Endodermal cell (in vitro differentiated cells): ENCODE results near the gene CHMP4B. TPM values are rescaled to one million over a fixed set of nuclear protein-coding genes. Genes with fewer than 3 reads are reported as not detected.

Experiments
- DNase-seq: peaks from one replicate; pipeline ENCODE4 v3.0.0-alpha.2; 2017
- H3K27ac ChIP-seq: 2 replicates; pipeline ENCODE4 v1.5.1; 2013; ENCODE audit warnings: mild to moderate bottlenecking, low read depth, low read length, moderate library complexity
- H3K27me3 ChIP-seq: 2 replicates; pipeline ENCODE4 v1.6.1; 2013; ENCODE audit warnings: mild to moderate bottlenecking, low read length, moderate library complexity; ENCODE audit not compliant: insufficient read depth, control insufficient read depth, poor library complexity, severe bottlenecking
- H3K36me3 ChIP-seq: 2 replicates; pipeline ENCODE4 v1.7.0; 2013; ENCODE audit warnings: mild to moderate bottlenecking, low read length, moderate library complexity; ENCODE audit not compliant: control insufficient read depth, insufficient read depth
- H3K4me1 ChIP-seq: one replicate; pipeline ENCODE4 v1.7.0; 2013; ENCODE audit warnings: low read length; ENCODE audit not compliant: control insufficient read depth, insufficient read depth
- H3K4me3 ChIP-seq: 2 replicates; pipeline ENCODE4 v1.5.1; 2013; ENCODE audit warnings: mild to moderate bottlenecking, low read length, moderate library complexity
- H3K9ac ChIP-seq: 2 replicates; pipeline ENCODE4 v1.6.1; 2013; ENCODE audit warnings: mild to moderate bottlenecking, low read length, moderate library complexity; ENCODE audit not compliant: poor library complexity, severe bottlenecking; ENCODE audit errors: extremely low read depth
- H3K9me3 ChIP-seq: 2 replicates; pipeline ENCODE4 v1.6.1; 2013; ENCODE audit warnings: mild to moderate bottlenecking, low read length, moderate library complexity; ENCODE audit not compliant: control insufficient read depth
- H3K27ac Mint-ChIP-seq: 2 replicates; pipeline ENCODE4 v1.8.0; 2020; ENCODE audit warnings: mixed read lengths
- H3K27me3 Mint-ChIP-seq: 2 replicates; pipeline ENCODE4 v1.8.0; 2021; ENCODE audit warnings: mild to moderate bottlenecking, mixed read lengths; ENCODE audit not compliant: insufficient read depth
- H3K36me3 Mint-ChIP-seq: 2 replicates; pipeline ENCODE4 v1.8.0; 2020; ENCODE audit warnings: low read depth, mixed read lengths
- H3K4me1 Mint-ChIP-seq: 2 replicates; pipeline ENCODE4 v1.8.0; 2020; ENCODE audit warnings: mixed read lengths
- H3K4me3 Mint-ChIP-seq: 2 replicates; pipeline ENCODE4 v1.8.0; 2020; ENCODE audit warnings: mild to moderate bottlenecking, moderate library complexity, mixed read lengths
- H3K9me3 Mint-ChIP-seq: 2 replicates; pipeline ENCODE4 v1.8.0; 2020; ENCODE audit warnings: mild to moderate bottlenecking, mixed read lengths
- WGBS, 2 experiments: methylation state at CpG; one replicate each; pipeline versions ENCODE4 v1.1.5 to v1.1.7; 2013; ENCODE audit warnings: missing lambda C conversion rate in 2 of 2, mixed read lengths in 1 of 2; ENCODE audit not compliant: insufficient coverage in 1 of 2, insufficient read length in 1 of 2; 5-methylcytosine and 5-hydroxymethylcytosine counted together
- total RNA-seq, 2 donors: library from RNA; stranded (reverse); fragmentation: NEBNext Ultra II Directional in 1 of 2; extraction: Animal tissue kit (Norgen Biotek cat#: 25700) in 1 of 2; gene quantifications; 2 replicates in 1 of 2; 3 replicates in 1 of 2; pipeline ENCODE4 v1.2.1, GENCODE V29; 2021
- TF ChIP-seq, protein P1 (sequence below): fragments of 200-600 bp; sonication (generic); conservative IDR thresholded peaks from 2 replicates; pipeline ENCODE4 v1.5.0; 2021; ENCODE audit warnings: antibody characterized with exemption, mild to moderate bottlenecking

The CHMP4B gene
- total RNA-seq, 2 donors from 2014 or later = 81.5 to 116 TPM

DNA sequence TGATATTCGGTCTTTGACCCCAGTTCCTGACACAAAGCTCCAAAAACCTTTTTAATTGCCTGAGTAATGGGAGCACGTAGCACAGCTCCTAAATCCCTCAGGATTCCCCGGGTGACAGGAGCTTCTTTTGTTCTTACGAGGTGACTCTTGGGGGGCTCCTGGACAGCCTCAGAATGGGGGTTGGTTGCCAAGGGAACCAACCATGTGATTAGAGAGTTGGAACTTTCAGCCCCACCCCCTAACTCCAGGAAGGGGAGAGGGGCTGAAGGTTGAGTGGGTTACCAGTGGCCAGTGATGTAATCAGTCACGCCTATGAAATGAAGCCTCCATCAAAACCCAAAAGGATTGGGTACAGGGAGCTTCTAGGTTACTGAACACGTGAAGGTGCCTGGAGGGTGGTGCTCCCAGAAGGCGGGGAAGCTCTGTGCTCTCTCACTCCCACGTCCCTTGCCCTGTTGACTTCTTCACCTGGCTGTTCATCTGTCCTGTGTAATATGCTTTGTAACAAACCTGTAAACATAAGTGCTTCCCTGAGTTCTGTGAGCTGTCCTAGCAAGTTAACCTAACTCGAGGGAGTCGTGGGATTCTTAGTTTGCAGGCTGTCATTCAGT, 89.5 kb downstream of the CHMP4B start:
- WGBS, 2 experiments = 66 to 76% methylated on average over 8 to 10 of the region's 10 CpGs

GRCh38 chr20:33901132-33901523, 90.0 kb downstream of the CHMP4B start:
- Histone ChIP-seq H3K36me3 (no peaks in the 10 kb centered on the region), H3K27ac (no peak overlapping the region), H3K27me3 (peaks cover 2% of the 10 kb centered on the region), H3K4me3 (no peak overlapping the region), H3K9ac (no peak overlapping the region), H3K9me3 (no peaks in the 10 kb centered on the region), H3K4me1 (no peaks in the 10 kb centered on the region)
- Mint-ChIP-seq H3K9me3 (peaks cover 2% of the 10 kb centered on the region), H3K27ac (no peak overlapping the region), H3K27me3 (peaks cover 10% of the 10 kb centered on the region), H3K36me3 (no peaks in the 10 kb centered on the region), H3K4me3 (no peak overlapping the region), H3K4me1 (no peaks in the 10 kb centered on the region)
- 86 to 89% methylated on average over 3 to 4 of the region's 4 CpGs for WGBS, 2 experiments
- DNase-seq = no peak
- TF ChIP-seq, protein P1, sequence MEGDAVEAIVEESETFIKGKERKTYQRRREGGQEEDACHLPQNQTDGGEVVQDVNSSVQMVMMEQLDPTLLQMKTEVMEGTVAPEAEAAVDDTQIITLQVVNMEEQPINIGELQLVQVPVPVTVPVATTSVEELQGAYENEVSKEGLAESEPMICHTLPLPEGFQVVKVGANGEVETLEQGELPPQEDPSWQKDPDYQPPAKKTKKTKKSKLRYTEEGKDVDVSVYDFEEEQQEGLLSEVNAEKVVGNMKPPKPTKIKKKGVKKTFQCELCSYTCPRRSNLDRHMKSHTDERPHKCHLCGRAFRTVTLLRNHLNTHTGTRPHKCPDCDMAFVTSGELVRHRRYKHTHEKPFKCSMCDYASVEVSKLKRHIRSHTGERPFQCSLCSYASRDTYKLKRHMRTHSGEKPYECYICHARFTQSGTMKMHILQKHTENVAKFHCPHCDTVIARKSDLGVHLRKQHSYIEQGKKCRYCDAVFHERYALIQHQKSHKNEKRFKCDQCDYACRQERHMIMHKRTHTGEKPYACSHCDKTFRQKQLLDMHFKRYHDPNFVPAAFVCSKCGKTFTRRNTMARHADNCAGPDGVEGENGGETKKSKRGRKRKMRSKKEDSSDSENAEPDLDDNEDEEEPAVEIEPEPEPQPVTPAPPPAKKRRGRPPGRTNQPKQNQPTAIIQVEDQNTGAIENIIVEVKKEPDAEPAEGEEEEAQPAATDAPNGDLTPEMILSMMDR = no peak

More for the DNA sequence above, 89.5 kb downstream of the CHMP4B start:
- no peaks in the 10 kb centered on the region for H3K4me1 Mint-ChIP-seq
- TF ChIP-seq, protein P1 = no peak
- Histone ChIP-seq H3K27me3 (peaks cover 4% of the 10 kb centered on the region), H3K27ac (no peak overlapping the region), H3K36me3 (no peaks in the 10 kb centered on the region), H3K4me3 (no peak overlapping the region), H3K9ac (no peak overlapping the region), H3K4me1 (no peaks in the 10 kb centered on the region), H3K9me3 (no peaks in the 10 kb centered on the region)
- peaks cover 2% of the 10 kb centered on the region for H3K9me3 Mint-ChIP-seq
- peaks cover 15% of the 10 kb centered on the region for H3K27me3 Mint-ChIP-seq
- no peaks in the 10 kb centered on the region for H3K36me3 Mint-ChIP-seq
- DNase-seq = no peak
- H3K27ac Mint-ChIP-seq = no peak overlapping the region
- no peak overlapping the region for H3K4me3 Mint-ChIP-seq

DNA sequence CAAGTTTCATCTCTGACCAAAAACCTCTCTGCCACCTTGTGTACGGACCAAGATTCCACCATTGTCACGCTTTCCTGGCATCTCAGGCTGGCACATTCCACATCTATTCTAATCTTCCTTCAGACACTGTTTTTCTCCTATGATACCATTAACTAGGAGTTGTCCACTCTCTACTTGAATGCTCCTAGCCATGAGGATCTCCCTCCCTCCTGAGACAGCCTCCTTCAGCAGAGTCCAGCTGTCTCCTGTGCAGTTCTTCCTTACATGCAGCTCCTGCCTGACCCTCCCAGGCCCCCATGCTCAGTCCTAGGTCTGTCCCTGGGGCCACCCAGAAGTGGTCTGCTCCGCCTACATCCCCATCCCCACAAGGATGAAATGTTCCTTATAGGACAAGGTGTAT, 90.9 kb downstream of the CHMP4B start:
- 92% methylated on average over 2 to 3 of the region's 3 CpGs for WGBS, 2 experiments
- Mint-ChIP-seq H3K36me3 (no peaks in the 10 kb centered on the region), H3K27ac (no peak overlapping the region), H3K4me3 (no peak overlapping the region), H3K4me1 (no peaks in the 10 kb centered on the region), H3K9me3 (peaks cover 2% of the 10 kb centered on the region), H3K27me3 (peaks cover 4% of the 10 kb centered on the region)
- TF ChIP-seq, protein P1 = no peak
- Histone ChIP-seq H3K9ac (no peak overlapping the region), H3K27ac (no peak overlapping the region), H3K4me1 (no peaks in the 10 kb centered on the region), H3K4me3 (no peak overlapping the region), H3K9me3 (no peaks in the 10 kb centered on the region), H3K36me3 (no peaks in the 10 kb centered on the region), H3K27me3 (no peaks in the 10 kb centered on the region)
- DNase-seq = no peak

Other genes with a start within 250 kb of the CHMP4B start
- gene C20orf144, start 149.0 kb upstream of the CHMP4B start, total RNA-seq = under 1 TPM in 1 of 2 donors, not detected in 1; 0.44 TPM
- gene ACTL10, start 144.4 kb upstream of the CHMP4B start, total RNA-seq = under 1 TPM in 1 of 2 donors, not detected in 1; 0.42 TPM
- gene NECAB3, start 136.9 kb upstream of the CHMP4B start, total RNA-seq = 10 to 100 TPM; 77.2 to 92.3 TPM
- 10 to 100 TPM; 26.9 to 33.7 TPM for gene E2F1, start 125.0 kb upstream of the CHMP4B start, total RNA-seq
- gene PXMP4, start 91.0 kb upstream of the CHMP4B start, total RNA-seq = 1 to 10 TPM; 1.5 to 3.8 TPM
- gene ZNF341, start 79.4 kb upstream of the CHMP4B start, total RNA-seq = 1 to 10 TPM; 5.4 to 6.5 TPM
- 100 to 1,000 TPM; 136 to 182 TPM for gene RALY, start 182.6 kb downstream of the CHMP4B start, total RNA-seq